Transverse colon (tissue), 3 donors: ENCODE results near the gene KMT5B.

ENCODE experiments used
- EP300 ChIP-seq: sonication (generic); formaldehyde crosslinking; IDR thresholded peaks from one replicate; pipeline ENCODE4 v1.6.1; 2017; ENCODE audit warnings: antibody characterized with exemption, low read depth
- TF ChIP-seq, protein P1 (sequence below), 5 experiments: fragments of 200-600 bp in 3 of 5; fragments of 450-650 bp in 2 of 5; sonication (generic) in 3 of 5; IDR thresholded peaks; 1 replicate in 2 of 5; 2 replicates in 3 of 5; pipeline ENCODE4 v1.5.1; 2016 to 2017; ENCODE audit warnings: antibody characterized with exemption in 5 of 5, inconsistent platforms in 3 of 5, mild to moderate bottlenecking in 2 of 5, moderate library complexity in 1 of 5

DNA sequence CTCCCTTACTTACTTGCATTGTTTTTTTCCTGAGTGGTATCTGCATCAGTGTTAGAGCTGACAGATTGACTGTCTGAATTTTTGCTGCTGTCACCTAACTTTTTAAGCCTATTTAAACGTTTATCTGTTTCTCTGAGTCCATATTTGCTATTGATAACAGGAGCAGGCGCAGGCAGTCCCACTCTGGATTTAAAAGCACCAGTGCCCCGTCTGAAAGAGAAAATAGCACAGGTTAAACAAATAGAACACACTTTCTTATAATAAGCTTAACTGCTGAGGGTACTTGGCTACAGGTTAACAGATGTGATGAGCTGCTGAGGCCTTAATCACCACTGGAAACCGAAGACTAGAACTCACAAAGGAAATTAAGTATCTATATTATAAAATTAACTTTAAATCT is 46.1 kb downstream of the KMT5B start:
- TF ChIP-seq, protein P1, sequence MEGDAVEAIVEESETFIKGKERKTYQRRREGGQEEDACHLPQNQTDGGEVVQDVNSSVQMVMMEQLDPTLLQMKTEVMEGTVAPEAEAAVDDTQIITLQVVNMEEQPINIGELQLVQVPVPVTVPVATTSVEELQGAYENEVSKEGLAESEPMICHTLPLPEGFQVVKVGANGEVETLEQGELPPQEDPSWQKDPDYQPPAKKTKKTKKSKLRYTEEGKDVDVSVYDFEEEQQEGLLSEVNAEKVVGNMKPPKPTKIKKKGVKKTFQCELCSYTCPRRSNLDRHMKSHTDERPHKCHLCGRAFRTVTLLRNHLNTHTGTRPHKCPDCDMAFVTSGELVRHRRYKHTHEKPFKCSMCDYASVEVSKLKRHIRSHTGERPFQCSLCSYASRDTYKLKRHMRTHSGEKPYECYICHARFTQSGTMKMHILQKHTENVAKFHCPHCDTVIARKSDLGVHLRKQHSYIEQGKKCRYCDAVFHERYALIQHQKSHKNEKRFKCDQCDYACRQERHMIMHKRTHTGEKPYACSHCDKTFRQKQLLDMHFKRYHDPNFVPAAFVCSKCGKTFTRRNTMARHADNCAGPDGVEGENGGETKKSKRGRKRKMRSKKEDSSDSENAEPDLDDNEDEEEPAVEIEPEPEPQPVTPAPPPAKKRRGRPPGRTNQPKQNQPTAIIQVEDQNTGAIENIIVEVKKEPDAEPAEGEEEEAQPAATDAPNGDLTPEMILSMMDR (IDR thresholded peaks at IDR 0.05), result no peak
- no peak for TF ChIP-seq EP300
